Measurements from ENCODE around the gene HSPA2.
A peak's percentile ranks its signal among the peaks of the same experiment; 100 is the strongest.

The HSPA2 gene

GRCh38 chr14:64503434-64504309, 36.9 kb upstream of the HSPA2 start, which contains the start of gene ZBTB25:
ZBTB25 (minus strand) TSS chr14:64503838; CDS start chr14:64490533, 13,305 bp downstream.
- H3K9me3 ChIP-seq (ENCODE audit: control insufficient read depth in 2 of 2, low read length in 2 of 2): no peaks in the 10 kb centered on the region
- H3K4me3 ChIP-seq (ENCODE audit: low read length in 2 of 2): peak within 1 kb of the TSS; percentile 77 to 88
- peak within 1 kb of the TSS; percentile 97 to 98 for H3K9ac ChIP-seq (ENCODE audit: low read depth in 1 of 2, low read length in 2 of 2)
- peaks cover 25 to 29% of the 10 kb centered on the region in 2 donors for H3K4me1 ChIP-seq (ENCODE audit: control insufficient read depth in 2 of 2, insufficient read depth in 2 of 2, low read length in 2 of 2)
- H3K27ac ChIP-seq (ENCODE audit: low read depth in 2 of 2, low read length in 2 of 2): peak within 1 kb of the TSS; percentile 99 to 100
- no peaks in the 10 kb centered on the region for H3K27me3 ChIP-seq (ENCODE audit: control insufficient read depth in 2 of 2, insufficient read depth in 2 of 2, low read length in 2 of 2)
- no peaks in the 10 kb centered on the region for H3K36me3 ChIP-seq (ENCODE audit: control insufficient read depth in 2 of 2, insufficient read depth in 2 of 2, low read length in 2 of 2)

GRCh38 chr14:64504310-64504896, 36.1 kb upstream of the HSPA2 start, which contains the start of gene ZBTB1:
ZBTB1 (plus strand) TSS chr14:64504770; CDS start chr14:64521505, 16,735 bp downstream.
- peaks cover 29 to 30% of the 10 kb centered on the region in 2 donors for H3K4me1 ChIP-seq (ENCODE audit: control insufficient read depth in 2 of 2, insufficient read depth in 2 of 2, low read length in 2 of 2)

GRCh38 chr14:64504897-64505794, 35.4 kb upstream of the HSPA2 start:
- Histone ChIP-seq H3K36me3 (ENCODE audit: control insufficient read depth in 2 of 2, insufficient read depth in 2 of 2, low read length in 2 of 2) (no peaks in the 10 kb centered on the region), H3K9ac (ENCODE audit: low read depth in 1 of 2, low read length in 2 of 2) (peak overlapping the region; percentile 92 to 98), H3K27ac (ENCODE audit: low read depth in 2 of 2, low read length in 2 of 2) (peak overlapping the region; percentile 99 to 100), H3K9me3 (ENCODE audit: control insufficient read depth in 2 of 2, low read length in 2 of 2) (no peaks in the 10 kb centered on the region), H3K4me3 (ENCODE audit: low read length in 2 of 2) (peak overlapping the region; percentile 77 to 88), H3K27me3 (ENCODE audit: control insufficient read depth in 2 of 2, insufficient read depth in 2 of 2, low read length in 2 of 2) (no peaks in the 10 kb centered on the region), H3K4me1 (ENCODE audit: control insufficient read depth in 2 of 2, insufficient read depth in 2 of 2, low read length in 2 of 2) (peaks cover 29 to 30% of the 10 kb centered on the region in 2 donors)

More at GRCh38 chr14:64504310-64504896, 36.1 kb upstream of the HSPA2 start, which contains the start of gene ZBTB1:
- Histone ChIP-seq H3K4me3 (ENCODE audit: low read length in 2 of 2) (peak within 1 kb of the TSS; percentile 77 to 88), H3K9ac (ENCODE audit: low read depth in 1 of 2, low read length in 2 of 2) (peak within 1 kb of the TSS; percentile 92 to 98), H3K27ac (ENCODE audit: low read depth in 2 of 2, low read length in 2 of 2) (peak within 1 kb of the TSS; percentile 99 to 100), H3K27me3 (ENCODE audit: control insufficient read depth in 2 of 2, insufficient read depth in 2 of 2, low read length in 2 of 2) (no peaks in the 10 kb centered on the region), H3K9me3 (ENCODE audit: control insufficient read depth in 2 of 2, low read length in 2 of 2) (no peaks in the 10 kb centered on the region), H3K36me3 (ENCODE audit: control insufficient read depth in 2 of 2, insufficient read depth in 2 of 2, low read length in 2 of 2) (no peaks in the 10 kb centered on the region)

GRCh38 chr14:64506721-64507120, 33.8 kb upstream of the HSPA2 start:
- Histone ChIP-seq H3K9me3 (ENCODE audit: control insufficient read depth in 2 of 2, low read length in 2 of 2) (no peaks in the 10 kb centered on the region), H3K36me3 (ENCODE audit: control insufficient read depth in 2 of 2, insufficient read depth in 2 of 2, low read length in 2 of 2) (no peaks in the 10 kb centered on the region), H3K27me3 (ENCODE audit: control insufficient read depth in 2 of 2, insufficient read depth in 2 of 2, low read length in 2 of 2) (no peaks in the 10 kb centered on the region), H3K9ac (ENCODE audit: low read depth in 1 of 2, low read length in 2 of 2) (no peak overlapping the region), H3K4me1 (ENCODE audit: control insufficient read depth in 2 of 2, insufficient read depth in 2 of 2, low read length in 2 of 2) (peaks cover 27 to 36% of the 10 kb centered on the region in 2 donors), H3K4me3 (ENCODE audit: low read length in 2 of 2) (peak overlapping the region in 1 of 2 donors; percentile 49), H3K27ac (ENCODE audit: low read depth in 2 of 2, low read length in 2 of 2) (peak overlapping the region; percentile 7 to 65)

- Histone ChIP-seq H3K4me1 (ENCODE audit: control insufficient read depth in 2 of 2, insufficient read depth in 2 of 2, low read length in 2 of 2) (peaks cover 18 to 27% of the 10 kb centered on the region in 2 donors), H3K36me3 (ENCODE audit: control insufficient read depth in 2 of 2, insufficient read depth in 2 of 2, low read length in 2 of 2) (no peaks in the 10 kb centered on the region), H3K27me3 (ENCODE audit: control insufficient read depth in 2 of 2, insufficient read depth in 2 of 2, low read length in 2 of 2) (no peaks in the 10 kb centered on the region), H3K9ac (ENCODE audit: low read depth in 1 of 2, low read length in 2 of 2) (peak overlapping the region in 1 of 2 donors; percentile 1), H3K9me3 (ENCODE audit: control insufficient read depth in 2 of 2, low read length in 2 of 2) (no peaks in the 10 kb centered on the region), H3K27ac (ENCODE audit: low read depth in 2 of 2, low read length in 2 of 2) (peak overlapping the region in 1 of 2 donors; percentile 35), H3K4me3 (ENCODE audit: low read length in 2 of 2) (peak overlapping the region in 1 of 2 donors; percentile 49)
Observed at GRCh38 chr14:64507376-64508156, 33.0 kb upstream of the HSPA2 start.

GRCh38 chr14:64508215-64508776, 32.2 kb upstream of the HSPA2 start:
- H3K4me1 ChIP-seq (ENCODE audit: control insufficient read depth in 2 of 2, insufficient read depth in 2 of 2, low read length in 2 of 2): peaks cover 14 to 26% of the 10 kb centered on the region in 2 donors
- H3K4me3 ChIP-seq (ENCODE audit: low read length in 2 of 2): no peak overlapping the region
- H3K9ac ChIP-seq (ENCODE audit: low read depth in 1 of 2, low read length in 2 of 2): no peak overlapping the region
- H3K27me3 ChIP-seq (ENCODE audit: control insufficient read depth in 2 of 2, insufficient read depth in 2 of 2, low read length in 2 of 2): no peaks in the 10 kb centered on the region
- no peak overlapping the region for H3K27ac ChIP-seq (ENCODE audit: low read depth in 2 of 2, low read length in 2 of 2)
- no peaks in the 10 kb centered on the region for H3K9me3 ChIP-seq (ENCODE audit: control insufficient read depth in 2 of 2, low read length in 2 of 2)
- H3K36me3 ChIP-seq (ENCODE audit: control insufficient read depth in 2 of 2, insufficient read depth in 2 of 2, low read length in 2 of 2): no peaks in the 10 kb centered on the region

GRCh38 chr14:64509036-64509435, 31.5 kb upstream of the HSPA2 start:
- no peaks in the 10 kb centered on the region for H3K36me3 ChIP-seq (ENCODE audit: control insufficient read depth in 2 of 2, insufficient read depth in 2 of 2, low read length in 2 of 2)
- H3K9me3 ChIP-seq (ENCODE audit: control insufficient read depth in 2 of 2, low read length in 2 of 2): no peaks in the 10 kb centered on the region
- peaks cover 14 to 26% of the 10 kb centered on the region in 2 donors for H3K4me1 ChIP-seq (ENCODE audit: control insufficient read depth in 2 of 2, insufficient read depth in 2 of 2, low read length in 2 of 2)
- H3K27ac ChIP-seq (ENCODE audit: low read depth in 2 of 2, low read length in 2 of 2): no peak overlapping the region
- no peaks in the 10 kb centered on the region for H3K27me3 ChIP-seq (ENCODE audit: control insufficient read depth in 2 of 2, insufficient read depth in 2 of 2, low read length in 2 of 2)
- H3K9ac ChIP-seq (ENCODE audit: low read depth in 1 of 2, low read length in 2 of 2): no peak overlapping the region
- H3K4me3 ChIP-seq (ENCODE audit: low read length in 2 of 2): no peak overlapping the region

- Histone ChIP-seq H3K4me3 (ENCODE audit: low read length in 2 of 2) (no peak overlapping the region), H3K27ac (ENCODE audit: low read depth in 2 of 2, low read length in 2 of 2) (no peak overlapping the region)
Observed at GRCh38 chr14:64510825-64511671, 29.5 kb upstream of the HSPA2 start.

More at GRCh38 chr14:64510825-64511671, 29.5 kb upstream of the HSPA2 start:
- peak overlapping the region in 1 of 2 donors; percentile 15 for H3K9ac ChIP-seq (ENCODE audit: low read depth in 1 of 2, low read length in 2 of 2)
- H3K4me1 ChIP-seq (ENCODE audit: control insufficient read depth in 2 of 2, insufficient read depth in 2 of 2, low read length in 2 of 2): peaks cover 23 to 26% of the 10 kb centered on the region in 2 donors
- no peaks in the 10 kb centered on the region for H3K9me3 ChIP-seq (ENCODE audit: control insufficient read depth in 2 of 2, low read length in 2 of 2)
- H3K36me3 ChIP-seq (ENCODE audit: control insufficient read depth in 2 of 2, insufficient read depth in 2 of 2, low read length in 2 of 2): no peaks in the 10 kb centered on the region
- H3K27me3 ChIP-seq (ENCODE audit: control insufficient read depth in 2 of 2, insufficient read depth in 2 of 2, low read length in 2 of 2): no peaks in the 10 kb centered on the region
